Esophagus squamous epithelium (tissue), 5 donors: ENCODE results near the gene CCDC27. TPM values are rescaled to one million over a fixed set of nuclear protein-coding genes. Genes with fewer than 3 reads are reported as not detected.

Source experiments
- DNase-seq: peaks from one replicate; lab custom pipeline; 2025; lab: John Stamatoyannopoulos, UW
- H3K27ac ChIP-seq, 4 donors: fragments of 200-600 bp; sonication (generic); one replicate each; pipeline ENCODE4 v1.5.1; 2016 to 2019; ENCODE audit warnings: mild to moderate bottlenecking in 1 of 4
- H3K27me3 ChIP-seq, 4 donors: fragments of 200-600 bp; sonication (generic); 1 replicate in 3 of 4; 2 replicates in 1 of 4; pipeline versions ENCODE4 v1.5.1 to v1.6.0; 2017 to 2021; ENCODE audit warnings: antibody characterized with exemption in 1 of 4
- H3K36me3 ChIP-seq, 3 donors: fragments of 200-600 bp; sonication (generic); one replicate each; pipeline ENCODE4 v1.5.1; 2016 to 2019
- H3K4me1 ChIP-seq, 3 donors: fragments of 200-600 bp; sonication (generic); one replicate each; pipeline ENCODE4 v1.5.1; 2017 to 2019
- H3K4me3 ChIP-seq, 4 donors: fragments of 200-600 bp; sonication (generic); 1 replicate in 3 of 4; 2 replicates in 1 of 4; pipeline ENCODE4 v1.5.1; 2016 to 2019; ENCODE audit warnings: mild to moderate bottlenecking in 2 of 4, moderate library complexity in 1 of 4
- H3K9me3 ChIP-seq, 3 donors: fragments of 200-600 bp; sonication (generic); one replicate each; pipeline ENCODE4 v1.5.1; 2016 to 2019
- POLR2A ChIP-seq, 4 donors: fragments of 450-650 bp; IDR thresholded peaks; one replicate each; pipeline ENCODE4 v1.6.1; 2017; ENCODE audit warnings: antibody characterized with exemption in 4 of 4, mild to moderate bottlenecking in 4 of 4, moderate library complexity in 3 of 4
- WGBS, 2 donors: methylation state at CpG; one replicate each; pipeline ENCODE4 v1.1.5; 2018; 5-methylcytosine and 5-hydroxymethylcytosine counted together
- intact Hi-C: fragments of 100-400 bp; cut with DNase I; formaldehyde crosslinking; loops from one replicate; pipeline ENCODE4 v1.15.0; 2022
- total RNA-seq, 4 donors: library from RNA; depleted of rRNA; stranded (reverse); fragments of >200 nt; gene quantifications; one replicate each; pipeline ENCODE4 v1.1.0, GENCODE V29; 2016
- TF ChIP-seq, protein P1 (sequence below), 6 experiments: fragments of 450-650 bp in 4 of 6; fragments of 200-600 bp in 2 of 6; sonication (generic) in 2 of 6; IDR thresholded peaks; one replicate each; pipeline ENCODE4 v1.5.1; 2016 to 2019; ENCODE audit warnings: antibody characterized with exemption in 6 of 6, mild to moderate bottlenecking in 4 of 6, moderate library complexity in 4 of 6
- donor health status: DM: yes; HTN: yes; CAD: no.

CCDC27 gene
- total RNA-seq, 4 donors from 2014 or later = not detected

DNA sequence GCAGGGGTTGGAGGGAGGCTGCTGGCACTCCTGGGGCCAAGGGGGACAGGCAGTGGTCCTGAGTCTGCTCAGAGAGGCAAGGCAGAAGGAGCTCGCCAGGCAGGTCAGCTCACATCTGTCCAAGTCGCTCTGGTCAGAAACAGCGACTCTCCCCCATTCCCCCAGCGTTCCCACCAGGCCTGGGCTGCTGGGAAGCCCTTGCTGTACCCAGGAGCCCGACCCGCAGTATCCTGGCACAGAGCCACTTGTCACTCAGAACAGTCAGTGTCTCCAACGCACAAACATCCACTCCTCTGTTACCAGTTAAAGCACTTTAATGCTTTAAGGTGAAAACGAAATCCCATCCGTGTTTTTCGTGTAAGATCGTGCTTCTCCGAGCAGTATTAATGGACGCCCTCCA lies 16.6 kb upstream of the CCDC27 start:
- intact Hi-C loops = no loop called here
- no peak overlapping the region for H3K4me3 ChIP-seq
- H3K36me3 ChIP-seq = peaks cover 0 to 67% (median 3%) of the 10 kb centered on the region in 3 donors
- no peaks in the 10 kb centered on the region for H3K4me1 ChIP-seq
- H3K27ac ChIP-seq = no peak overlapping the region
- peaks cover 0 to 26% (median 0%) of the 10 kb centered on the region in 4 donors for H3K27me3 ChIP-seq
- 73 to 81% methylated on average over 9 to 13 of the region's 13 CpGs for WGBS, 2 donors
- no peak for DNase-seq
- TF ChIP-seq, protein P1, sequence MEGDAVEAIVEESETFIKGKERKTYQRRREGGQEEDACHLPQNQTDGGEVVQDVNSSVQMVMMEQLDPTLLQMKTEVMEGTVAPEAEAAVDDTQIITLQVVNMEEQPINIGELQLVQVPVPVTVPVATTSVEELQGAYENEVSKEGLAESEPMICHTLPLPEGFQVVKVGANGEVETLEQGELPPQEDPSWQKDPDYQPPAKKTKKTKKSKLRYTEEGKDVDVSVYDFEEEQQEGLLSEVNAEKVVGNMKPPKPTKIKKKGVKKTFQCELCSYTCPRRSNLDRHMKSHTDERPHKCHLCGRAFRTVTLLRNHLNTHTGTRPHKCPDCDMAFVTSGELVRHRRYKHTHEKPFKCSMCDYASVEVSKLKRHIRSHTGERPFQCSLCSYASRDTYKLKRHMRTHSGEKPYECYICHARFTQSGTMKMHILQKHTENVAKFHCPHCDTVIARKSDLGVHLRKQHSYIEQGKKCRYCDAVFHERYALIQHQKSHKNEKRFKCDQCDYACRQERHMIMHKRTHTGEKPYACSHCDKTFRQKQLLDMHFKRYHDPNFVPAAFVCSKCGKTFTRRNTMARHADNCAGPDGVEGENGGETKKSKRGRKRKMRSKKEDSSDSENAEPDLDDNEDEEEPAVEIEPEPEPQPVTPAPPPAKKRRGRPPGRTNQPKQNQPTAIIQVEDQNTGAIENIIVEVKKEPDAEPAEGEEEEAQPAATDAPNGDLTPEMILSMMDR (IDR thresholded peaks at IDR 0.05) = no peak
- TF ChIP-seq POLR2A (IDR thresholded peaks at IDR 0.05) = no peak
- no peaks in the 10 kb centered on the region for H3K9me3 ChIP-seq

DNA sequence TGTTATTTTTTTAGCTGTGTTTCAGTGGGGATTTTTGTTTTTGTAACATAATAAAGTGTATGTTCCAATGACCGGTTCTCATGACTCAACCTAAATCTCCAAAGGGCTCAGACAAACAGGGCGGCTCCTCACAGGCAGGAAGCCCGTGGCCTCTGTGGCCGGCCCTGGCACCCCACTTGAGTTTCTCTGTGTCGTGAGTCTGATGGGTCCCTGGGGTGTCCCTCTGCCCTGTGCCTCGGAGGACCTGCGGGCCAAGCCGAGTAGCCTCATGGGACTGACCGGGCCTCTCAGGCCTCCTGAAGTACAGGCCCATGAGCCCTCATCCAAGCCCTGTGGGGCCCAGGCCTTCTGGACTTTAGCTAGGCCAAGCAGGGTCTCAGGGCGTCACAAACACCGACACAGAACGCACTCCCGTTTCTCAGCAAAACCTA lies 16.1 kb upstream of the CCDC27 start:
- intact Hi-C loops = no loop called here
- DNase-seq = no peak
- no peak overlapping the region for H3K27ac ChIP-seq
- peaks cover 0 to 71% (median 3%) of the 10 kb centered on the region in 3 donors for H3K36me3 ChIP-seq
- H3K9me3 ChIP-seq = no peaks in the 10 kb centered on the region
- 64 to 78% methylated on average over 4 to 5 of the region's 13 CpGs for WGBS, 2 donors
- H3K27me3 ChIP-seq = peaks cover 0 to 21% (median 0%) of the 10 kb centered on the region in 4 donors
- H3K4me3 ChIP-seq = no peak overlapping the region
- no peaks in the 10 kb centered on the region for H3K4me1 ChIP-seq
- TF ChIP-seq, protein P1 (IDR thresholded peaks at IDR 0.05) = no peak
- no peak for TF ChIP-seq POLR2A (IDR thresholded peaks at IDR 0.05)

DNA sequence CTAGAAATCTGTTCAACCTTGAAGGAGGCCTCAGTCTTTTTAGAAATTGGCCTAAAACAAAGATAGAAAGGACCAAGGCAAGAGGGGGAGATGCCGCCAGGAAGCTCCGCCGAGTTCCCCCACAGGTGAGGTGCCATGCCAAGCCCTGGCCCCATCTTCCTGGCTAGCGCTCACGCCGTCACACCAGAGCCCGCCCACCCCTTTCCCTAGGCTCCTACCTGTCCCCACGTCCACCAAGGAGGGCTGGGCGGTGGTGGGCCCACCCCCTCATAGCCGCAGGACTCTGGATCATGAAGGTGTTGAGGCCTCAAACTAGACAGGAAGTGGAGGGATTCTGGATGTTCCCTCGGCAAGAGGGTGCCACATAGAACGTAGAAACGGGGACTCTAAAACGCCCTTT lies 15.5 kb upstream of the CCDC27 start:
- no peak for DNase-seq
- TF ChIP-seq, protein P1 (IDR thresholded peaks at IDR 0.05) = no peak
- TF ChIP-seq POLR2A (IDR thresholded peaks at IDR 0.05) = no peak
- Histone ChIP-seq H3K9me3 (no peaks in the 10 kb centered on the region), H3K4me3 (no peak overlapping the region), H3K36me3 (peaks cover 0 to 77% (median 3%) of the 10 kb centered on the region in 3 donors), H3K27me3 (peaks cover 0 to 15% (median 0%) of the 10 kb centered on the region in 4 donors), H3K4me1 (no peaks in the 10 kb centered on the region), H3K27ac (no peak overlapping the region)
- intact Hi-C loops = no loop called here
- WGBS, 2 donors = 74 to 94% methylated on average over 3 to 5 of the region's 14 CpGs

DNA sequence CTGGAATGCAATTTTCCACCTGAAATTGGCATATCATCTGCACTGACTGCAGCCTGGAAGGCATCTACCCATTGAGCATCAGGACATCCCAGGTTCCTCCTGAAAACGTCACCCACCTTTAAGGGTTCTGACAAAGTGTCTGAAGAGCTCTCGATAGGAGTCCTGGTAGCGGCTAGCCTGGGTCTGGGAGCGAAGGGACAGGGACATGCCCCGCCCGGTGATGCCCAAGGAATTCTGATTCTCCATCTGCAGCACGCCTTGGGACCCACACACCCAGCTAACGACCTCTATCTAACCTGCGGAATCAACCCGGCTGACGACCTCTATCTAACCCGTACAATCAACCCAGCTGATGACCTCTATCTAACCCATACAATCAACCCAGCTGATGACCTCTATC lies 13.3 kb upstream of the CCDC27 start:
- Histone ChIP-seq H3K4me1 (peaks cover 0 to 8% (median 0%) of the 10 kb centered on the region in 3 donors), H3K4me3 (no peak overlapping the region), H3K27me3 (no peaks in the 10 kb centered on the region), H3K36me3 (peaks cover 4 to 91% (median 14%) of the 10 kb centered on the region in 3 donors), H3K9me3 (no peaks in the 10 kb centered on the region), H3K27ac (no peak overlapping the region)
- no peak for TF ChIP-seq POLR2A (IDR thresholded peaks at IDR 0.05)
- DNase-seq = no peak
- intact Hi-C loops = no loop called here
- 91 to 93% methylated on average over 6 to 9 of the region's 12 CpGs for WGBS, 2 donors

DNA sequence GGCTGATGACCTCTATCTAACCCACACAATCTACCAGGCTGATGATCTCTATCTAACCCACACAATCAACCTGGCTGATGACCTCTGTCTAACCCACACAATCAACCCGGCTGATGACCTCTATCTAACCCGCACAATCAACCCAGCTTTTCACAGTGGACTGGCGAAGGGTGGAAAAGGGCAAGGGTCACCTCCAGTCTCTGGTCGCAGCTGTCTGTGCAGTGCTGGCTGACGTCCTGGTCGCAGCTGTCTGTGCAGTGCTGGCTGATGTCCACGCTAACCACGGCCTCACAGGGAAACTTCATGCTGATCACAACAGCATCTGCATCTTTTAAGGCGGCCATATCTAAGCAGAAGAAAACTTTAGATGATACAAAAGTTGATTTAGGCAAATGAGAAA lies 12.2 kb upstream of the CCDC27 start:
- DNase-seq = no peak
- Histone ChIP-seq H3K27me3 (no peaks in the 10 kb centered on the region), H3K4me3 (no peak overlapping the region), H3K27ac (no peak overlapping the region), H3K4me1 (peaks cover 0 to 18% (median 0%) of the 10 kb centered on the region in 3 donors), H3K9me3 (no peaks in the 10 kb centered on the region), H3K36me3 (peaks cover 4 to 84% (median 14%) of the 10 kb centered on the region in 3 donors)
- intact Hi-C loops = no loop called here
- TF ChIP-seq POLR2A (IDR thresholded peaks at IDR 0.05) = no peak
- WGBS, 2 donors = 74 to 88% methylated on average over 3 to 9 of the region's 9 CpGs

DNA sequence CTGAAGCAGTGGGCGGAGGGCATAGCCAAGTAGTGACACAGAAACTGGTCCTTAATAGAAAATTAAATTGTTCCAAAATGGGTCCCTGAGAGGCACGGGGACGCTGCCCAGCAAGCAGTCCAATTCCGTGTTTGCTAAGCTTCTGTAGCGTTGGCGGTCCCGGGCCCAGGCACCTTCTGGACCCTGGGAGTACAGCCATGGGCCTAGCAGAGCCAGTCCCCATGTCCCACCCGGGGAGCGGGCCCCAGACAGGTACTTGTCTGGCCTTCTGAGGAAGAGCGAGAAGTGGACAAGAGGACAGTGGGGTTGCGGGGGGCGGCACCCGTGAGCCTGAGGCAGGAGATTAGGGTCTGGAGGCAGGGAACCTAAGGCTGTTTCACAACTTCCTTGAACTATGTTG lies 11.5 kb upstream of the CCDC27 start:
- Histone ChIP-seq H3K4me3 (no peak overlapping the region), H3K27ac (no peak overlapping the region), H3K9me3 (no peaks in the 10 kb centered on the region), H3K36me3 (peaks cover 4 to 83% (median 14%) of the 10 kb centered on the region in 3 donors), H3K27me3 (no peaks in the 10 kb centered on the region), H3K4me1 (peaks cover 0 to 25% (median 0%) of the 10 kb centered on the region in 3 donors)
- intact Hi-C loops = no loop called here
- DNase-seq = no peak
- WGBS, 2 donors = 100% methylated on average over 1 to 4 of the region's 13 CpGs
- no peak for TF ChIP-seq POLR2A (IDR thresholded peaks at IDR 0.05)
- TF ChIP-seq, protein P1 (IDR thresholded peaks at IDR 0.05) = no peak
